ENCODE results near the gene CPVL.

CPVL gene

GRCh38 chr7:29154076-29154475 is 7.7 kb upstream of the CPVL start:
- no peak for DNase-seq

GRCh38 chr7:29150856-29151255 is 4.5 kb upstream of the CPVL start:
- DNase-seq = no peak

GRCh38 chr7:29149036-29149435 is 2.7 kb upstream of the CPVL start:
- no peak for DNase-seq

GRCh38 chr7:29147821-29148220 is 1.5 kb upstream of the CPVL start:
- DNase-seq = no peak

- no peak for DNase-seq
Measured at GRCh38 chr7:29146888-29147609, 712 bp upstream of the CPVL start.

- no peak for DNase-seq
Measured at GRCh38 chr7:29145553-29146056, 732 bp downstream of the CPVL start.

GRCh38 chr7:29143751-29144150 is 2.6 kb downstream of the CPVL start:
- DNase-seq = no peak

GRCh38 chr7:29142021-29142727 is 4.2 kb downstream of the CPVL start:
- DNase-seq = no peak

GRCh38 chr7:29140873-29141468 is 5.4 kb downstream of the CPVL start:
- no peak for DNase-seq

- no peak for DNase-seq
Measured at GRCh38 chr7:29139796-29140195, 6.5 kb downstream of the CPVL start.

GRCh38 chr7:29139191-29139590 is 7.1 kb downstream of the CPVL start:
- no peak for DNase-seq

GRCh38 chr7:29138588-29138987 is 7.7 kb downstream of the CPVL start:
- DNase-seq = no peak

GRCh38 chr7:29135846-29136245 is 10.5 kb downstream of the CPVL start:
- DNase-seq = no peak

GRCh38 chr7:29132980-29133379 is 13.4 kb downstream of the CPVL start:
- DNase-seq = no peak

GRCh38 chr7:29131678-29132077 is 14.7 kb downstream of the CPVL start:
- DNase-seq = no peak

GRCh38 chr7:29130096-29130495 is 16.2 kb downstream of the CPVL start:
- DNase-seq = no peak

- DNase-seq = no peak
Measured at GRCh38 chr7:29127527-29127926, 18.8 kb downstream of the CPVL start.

- no peak for DNase-seq
Measured at GRCh38 chr7:29126804-29127203, 19.5 kb downstream of the CPVL start.

- DNase-seq = no peak
Measured at GRCh38 chr7:29123626-29124190, 22.6 kb downstream of the CPVL start.

GRCh38 chr7:29122759-29123158 is 23.6 kb downstream of the CPVL start:
- no peak for DNase-seq

- DNase-seq = no peak
Measured at GRCh38 chr7:29122081-29122480, 24.3 kb downstream of the CPVL start.

GRCh38 chr7:29120955-29121354 is 25.4 kb downstream of the CPVL start:
- DNase-seq = no peak

- DNase-seq = no peak
Measured at GRCh38 chr7:29119538-29119937, 26.8 kb downstream of the CPVL start.

Measured in Kasumi-1 (cell line).